HG03558 (cell line): ENCODE results near the gene NRP2.
A peak's percentile ranks its signal among the peaks of the same experiment; 100 is the strongest.

Experiments used
- ATAC-seq: cut with Tn5 transposase; IDR thresholded peaks from one replicate; pipeline ENCODE4 v1.9.1; 2021; ENCODE audit warnings: moderate number of reproducible peaks; ENCODE audit not compliant: unreplicated experiment; ENCODE audit errors: extremely low read depth

Gene NRP2

GRCh38 chr2:205686056-205686782 lies 3.9 kb downstream of the NRP2 start:
- no peak for ATAC-seq

- ATAC-seq = no peak
These were observed 4.7 kb downstream of the NRP2 start for GRCh38 chr2:205686783-205687640.

GRCh38 chr2:205687641-205687956 lies 5.3 kb downstream of the NRP2 start:
- ATAC-seq = no peak

- ATAC-seq = no peak
These were observed 6.3 kb downstream of the NRP2 start for GRCh38 chr2:205688417-205689200.

GRCh38 chr2:205689820-205690219 lies 7.5 kb downstream of the NRP2 start:
- ATAC-seq = no peak

GRCh38 chr2:205692104-205692503 lies 9.8 kb downstream of the NRP2 start:
- ATAC-seq = no peak

- ATAC-seq = no peak
These were observed 12.0 kb downstream of the NRP2 start for GRCh38 chr2:205694256-205694655.

- no peak for ATAC-seq
These were observed 13.2 kb downstream of the NRP2 start for GRCh38 chr2:205695460-205695991.

GRCh38 chr2:205696331-205696926 lies 14.1 kb downstream of the NRP2 start:
- no peak for ATAC-seq

- no peak for ATAC-seq
These were observed 14.7 kb downstream of the NRP2 start for GRCh38 chr2:205696927-205697441.

GRCh38 chr2:205698286-205699268 lies 16.3 kb downstream of the NRP2 start:
- ATAC-seq = no peak

- ATAC-seq = no peak
These were observed 17.4 kb downstream of the NRP2 start for GRCh38 chr2:205699515-205700289.

GRCh38 chr2:205700331-205701132 lies 18.2 kb downstream of the NRP2 start:
- peak; percentile 66 for ATAC-seq

GRCh38 chr2:205701509-205701908 lies 19.2 kb downstream of the NRP2 start:
- no peak for ATAC-seq

GRCh38 chr2:205702576-205702975 lies 20.3 kb downstream of the NRP2 start:
- no peak for ATAC-seq

GRCh38 chr2:205703471-205704126 lies 21.3 kb downstream of the NRP2 start:
- ATAC-seq = no peak
